Brain pericyte (primary cell): ENCODE data around the gene GLRX3.

Experiments used
- DNase-seq: peaks from one replicate; pipeline ENCODE4 v3.0.0-alpha.2; 2012; ENCODE audit warnings: low read depth, low spot score

Gene GLRX3

DNA sequence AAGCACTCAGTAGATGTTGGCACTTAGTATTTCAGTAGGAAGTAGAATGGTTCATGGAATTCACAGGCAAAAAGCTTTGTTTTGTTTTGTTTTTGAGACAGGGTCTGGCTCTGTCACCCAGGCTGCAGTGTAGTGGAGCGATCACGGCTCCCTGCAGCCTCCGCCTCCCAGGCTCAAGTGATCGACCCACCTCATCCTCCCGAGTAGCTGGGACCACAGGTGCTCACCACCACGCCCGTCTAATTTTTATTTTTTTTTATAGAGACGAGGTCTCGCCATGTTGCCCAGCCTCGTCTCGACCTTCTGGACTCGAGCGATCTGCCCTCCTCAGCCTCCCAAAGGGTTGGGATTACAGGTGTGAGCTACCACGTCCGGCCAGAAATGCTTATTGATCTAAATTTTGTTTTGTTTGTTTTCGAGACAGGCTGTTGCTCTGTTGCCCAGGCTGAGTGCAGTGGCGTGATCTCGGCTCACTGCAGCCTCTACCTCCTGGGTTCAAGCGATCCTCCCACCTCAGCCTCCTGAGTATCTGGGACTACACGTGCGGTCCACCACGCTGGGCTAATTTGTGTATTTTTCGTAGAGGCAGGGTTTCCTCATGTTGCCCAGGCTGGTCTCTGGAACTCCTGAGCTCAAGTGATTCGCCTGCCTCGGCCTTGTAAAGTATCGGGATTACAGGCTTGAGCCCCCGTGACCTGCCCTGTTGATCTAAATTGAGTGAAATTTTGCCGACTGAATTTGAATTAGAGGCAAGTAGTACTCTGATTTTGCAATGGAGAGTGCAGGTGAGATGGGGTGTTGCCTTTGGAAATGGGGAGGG, 1.7 kb downstream of the GLRX3 start:
- no peak for DNase-seq

DNA sequence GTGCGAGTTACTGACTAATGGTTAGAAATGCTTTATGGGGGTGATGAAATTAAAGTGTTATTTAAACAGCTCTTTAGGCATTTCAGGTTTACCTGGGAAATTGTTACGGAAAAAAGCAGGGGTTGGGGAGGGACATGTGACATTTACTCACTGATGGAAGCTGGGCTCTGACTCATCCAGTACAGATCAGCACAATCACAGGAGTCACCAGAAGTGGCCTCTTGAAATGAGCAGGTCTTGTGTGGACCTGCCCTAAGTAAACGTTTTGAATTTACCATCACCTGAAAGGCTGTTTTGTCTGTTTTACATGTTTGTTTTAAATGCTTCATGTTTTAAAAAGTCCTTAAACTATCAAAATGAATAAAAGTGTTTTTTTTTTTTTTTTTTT, 2.3 kb downstream of the GLRX3 start:
- no peak for DNase-seq

DNA sequence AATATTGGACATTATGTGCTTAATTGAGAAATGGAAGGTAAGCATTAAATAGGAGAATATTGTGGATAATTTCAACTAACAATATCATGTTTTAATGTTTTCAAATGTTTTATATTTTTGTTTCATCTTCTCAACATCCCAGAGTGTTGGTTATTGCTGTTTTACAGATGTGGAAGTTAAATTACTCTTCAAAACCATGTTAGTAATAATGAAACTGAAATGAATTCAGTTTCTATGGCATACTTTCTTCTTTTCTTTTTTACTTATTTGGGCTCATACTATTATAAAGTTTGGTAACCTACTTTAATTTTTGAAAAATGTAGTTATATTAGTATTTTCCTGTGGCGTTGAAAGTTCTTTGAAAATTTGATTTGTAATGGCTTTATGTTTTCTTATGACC, 4.2 kb downstream of the GLRX3 start:
- no peak for DNase-seq

DNA sequence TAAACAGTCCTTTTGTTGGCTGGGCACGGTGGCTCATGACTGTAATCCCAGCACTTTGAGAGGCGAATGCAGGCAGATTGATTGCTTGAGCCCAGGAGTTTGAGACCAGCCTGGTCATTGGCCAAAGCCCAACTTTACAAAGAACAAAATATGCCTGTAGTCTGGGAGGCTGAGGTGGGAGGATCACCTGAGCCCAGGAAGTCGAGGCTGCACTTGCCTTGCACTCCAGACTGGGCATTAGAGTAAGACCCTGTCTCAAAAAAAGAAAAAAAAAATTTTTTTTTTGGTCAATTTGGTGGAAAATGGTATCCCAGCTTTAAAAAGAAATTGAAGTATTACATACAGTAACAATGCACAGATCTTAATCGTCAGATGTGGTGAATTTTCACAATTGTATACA, 4.8 kb downstream of the GLRX3 start:
- DNase-seq, result no peak

DNA sequence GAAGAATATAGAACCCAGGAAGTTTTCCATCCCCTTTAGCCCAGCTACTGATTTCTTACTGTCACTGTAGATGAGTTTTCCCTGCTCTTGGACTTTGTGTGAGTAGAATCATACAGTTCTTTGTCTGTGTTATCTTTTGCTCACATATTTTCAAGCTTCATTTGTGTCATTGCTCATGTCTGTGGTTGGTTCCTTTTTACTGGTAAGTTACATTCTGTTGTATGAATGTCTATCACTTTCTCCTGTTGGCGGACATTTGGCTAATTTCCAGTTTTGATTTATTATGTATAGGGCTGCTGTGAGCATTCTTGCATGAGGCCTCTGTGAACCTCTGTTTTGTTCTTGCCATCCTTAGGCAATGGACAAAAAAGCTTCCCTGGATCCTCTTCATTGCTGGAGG, 5.3 kb downstream of the GLRX3 start:
- DNase-seq, result no peak

DNA sequence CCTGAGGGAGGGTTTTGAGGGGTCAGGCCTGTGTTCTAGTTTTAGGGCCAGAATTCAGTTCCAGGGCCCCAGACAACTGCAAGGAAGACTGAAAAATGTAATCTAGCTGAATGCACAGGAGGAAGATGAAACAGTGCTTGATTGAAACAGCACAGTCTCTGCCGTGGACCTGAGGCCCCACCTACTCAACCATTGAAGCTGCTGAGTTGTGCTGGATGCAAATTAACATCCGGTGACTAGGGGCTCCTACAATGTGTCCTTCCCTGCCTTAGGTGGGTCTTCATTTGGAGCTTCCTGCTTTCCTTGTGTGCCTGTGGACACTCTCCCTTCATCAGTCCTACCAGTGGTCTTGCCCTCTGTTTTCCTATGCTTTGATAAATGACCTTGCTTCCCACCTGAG, 5.7 kb downstream of the GLRX3 start:
- no peak for DNase-seq

DNA sequence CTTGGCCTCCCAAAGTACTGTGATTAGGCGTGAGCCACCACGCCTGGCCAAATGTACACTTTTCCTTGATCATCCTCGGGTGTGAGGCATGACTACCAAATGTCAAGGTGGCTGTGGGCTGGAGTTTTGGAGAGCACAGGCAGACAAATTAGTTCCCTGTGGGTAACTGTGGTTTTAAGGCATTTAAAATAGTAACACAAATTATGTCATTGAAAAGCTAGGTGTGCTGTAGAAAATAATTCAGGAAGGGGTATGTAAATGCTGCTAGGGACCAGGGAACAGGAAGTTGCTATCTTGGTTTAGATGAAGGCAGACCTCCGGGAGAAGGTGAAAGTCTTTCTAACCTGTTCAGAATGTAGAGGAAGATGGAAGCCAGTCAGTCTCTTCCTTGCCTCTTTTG, 9.9 kb downstream of the GLRX3 start:
- DNase-seq, result no peak

DNA sequence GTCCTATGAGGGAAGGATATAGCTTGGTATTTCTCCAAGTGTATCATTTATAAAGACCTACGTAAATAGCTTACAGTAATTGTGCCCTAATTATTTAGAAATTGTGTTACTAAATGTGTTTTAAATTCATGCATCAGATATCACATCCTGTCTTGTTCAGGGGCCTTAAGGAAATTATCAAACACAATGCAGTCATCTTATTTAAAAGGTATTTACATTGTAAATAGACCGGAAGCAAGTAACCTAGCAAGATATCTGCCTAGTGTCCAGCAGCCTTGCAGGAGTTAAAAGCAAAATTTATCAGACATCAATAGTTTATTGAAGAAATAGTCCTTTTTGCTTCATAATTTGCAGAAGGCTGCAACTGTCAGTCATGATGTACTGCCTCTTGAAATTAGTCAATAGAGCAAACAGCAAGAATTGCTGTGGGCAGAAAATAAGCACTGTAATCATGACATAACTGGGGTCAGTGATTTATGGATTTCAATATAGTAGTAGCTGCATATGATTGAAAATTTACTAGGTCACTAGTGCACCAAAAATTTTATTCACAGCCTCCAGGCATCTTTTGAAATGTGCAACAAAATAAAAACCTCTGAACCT, 23.1 kb downstream of the GLRX3 start:
- no peak for DNase-seq

DNA sequence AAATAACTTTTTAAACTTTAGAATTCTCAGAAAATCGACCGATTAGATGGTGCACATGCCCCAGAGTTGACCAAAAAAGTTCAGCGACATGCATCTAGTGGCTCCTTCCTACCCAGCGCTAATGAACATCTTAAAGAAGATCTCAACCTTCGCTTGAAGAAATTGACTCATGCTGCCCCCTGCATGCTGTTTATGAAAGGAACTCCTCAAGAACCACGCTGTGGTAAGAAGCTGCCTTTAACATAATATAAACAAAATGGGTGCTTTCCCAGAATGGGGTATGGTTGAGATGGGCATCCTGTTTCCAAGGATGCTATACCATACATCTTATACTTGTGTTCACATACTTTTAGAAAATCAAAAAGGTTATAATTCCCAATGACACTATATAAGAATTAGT, 24.6 kb downstream of the GLRX3 start:
- no peak for DNase-seq

DNA sequence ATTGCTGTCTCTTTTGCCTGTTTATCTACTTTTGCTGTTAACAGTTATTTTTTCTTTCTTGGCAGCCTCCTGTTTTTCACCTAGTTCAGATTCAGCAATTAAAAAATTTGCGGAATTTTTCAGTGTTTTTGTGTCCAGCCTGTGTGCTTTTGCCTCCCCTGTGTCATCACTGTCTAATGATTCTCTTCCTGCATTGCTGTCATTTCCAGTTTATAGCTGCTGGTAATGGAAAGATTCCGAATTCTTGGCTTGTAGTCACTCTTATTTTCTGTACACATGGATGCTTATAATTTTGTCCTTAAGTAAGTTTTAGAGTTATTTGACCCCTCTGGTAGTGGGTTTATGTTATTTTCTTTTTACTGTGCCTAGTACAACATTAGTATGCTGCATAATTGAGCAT, 25.1 kb downstream of the GLRX3 start:
- DNase-seq, result no peak

DNA sequence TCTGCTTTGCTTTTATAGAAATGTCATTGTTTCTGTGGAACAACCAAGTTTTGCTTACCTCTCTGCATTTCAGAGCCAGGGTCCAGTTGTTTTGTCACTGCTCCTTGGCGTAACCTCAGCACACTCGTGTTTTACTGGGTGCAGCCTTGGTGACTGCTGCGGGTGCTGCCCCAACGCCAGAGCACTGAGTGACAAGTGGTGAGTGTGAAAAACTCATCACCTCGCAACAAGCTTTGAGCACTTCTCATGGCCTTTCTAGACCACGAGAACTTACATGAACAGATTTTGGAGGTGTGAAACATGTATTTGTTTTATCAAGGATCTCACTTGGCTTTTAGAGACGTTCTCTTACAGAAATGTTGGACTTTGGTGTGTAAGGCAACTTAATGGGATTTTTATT, 31.0 kb downstream of the GLRX3 start:
- no peak for DNase-seq

DNA sequence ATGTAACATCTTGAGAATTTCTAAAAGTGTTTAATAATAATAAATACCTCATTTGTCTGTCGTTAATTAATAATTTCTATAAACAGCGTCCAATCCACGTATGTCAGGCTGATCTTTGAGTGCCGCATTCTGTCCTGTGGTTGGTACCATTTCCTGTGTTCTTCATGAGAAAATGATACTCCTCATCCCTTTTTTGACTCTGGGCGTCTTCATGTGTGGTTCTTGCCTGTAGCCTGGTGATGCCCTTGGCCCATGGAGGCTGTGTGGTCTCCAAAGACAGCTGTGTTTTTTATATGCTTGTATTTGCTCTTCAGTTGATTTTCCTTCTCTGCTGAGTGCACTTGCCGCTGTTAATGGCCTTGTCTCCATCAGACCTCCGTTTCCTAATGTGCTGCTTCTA, 31.5 kb downstream of the GLRX3 start:
- DNase-seq, result no peak

DNA sequence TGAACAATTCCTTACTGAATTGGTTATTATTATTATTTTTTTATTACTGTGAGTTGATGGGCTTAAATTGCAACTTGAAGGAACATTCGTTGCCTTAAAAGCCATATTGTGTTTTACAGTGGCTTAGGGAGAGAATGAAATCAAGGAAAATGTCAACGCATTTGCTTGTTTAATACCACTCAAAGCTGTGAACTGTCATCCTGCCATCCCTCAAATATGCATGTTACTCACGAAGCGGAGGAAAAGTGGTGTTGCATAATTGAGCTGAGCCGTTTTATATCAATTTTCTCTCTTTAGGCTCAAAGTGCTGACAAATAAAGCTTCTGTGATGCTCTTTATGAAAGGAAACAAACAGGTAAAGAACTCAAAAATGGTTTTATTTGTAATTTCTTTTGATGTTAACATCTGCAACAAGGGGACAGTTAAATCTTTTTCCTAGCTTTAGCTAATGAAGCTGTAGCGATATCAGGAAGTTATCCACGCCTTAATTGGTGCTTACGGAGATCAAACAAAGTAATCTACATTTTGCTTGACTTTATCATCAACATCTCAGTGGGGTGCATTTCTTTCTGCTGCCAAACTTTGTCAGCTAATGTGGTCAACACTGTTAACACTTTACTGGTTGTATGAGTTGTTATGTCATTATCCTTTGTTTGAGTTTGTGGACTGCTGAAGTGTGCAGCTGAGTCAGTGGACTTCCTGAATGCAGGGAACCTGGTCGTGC, 33.1 kb downstream of the GLRX3 start:
- no peak for DNase-seq

DNA sequence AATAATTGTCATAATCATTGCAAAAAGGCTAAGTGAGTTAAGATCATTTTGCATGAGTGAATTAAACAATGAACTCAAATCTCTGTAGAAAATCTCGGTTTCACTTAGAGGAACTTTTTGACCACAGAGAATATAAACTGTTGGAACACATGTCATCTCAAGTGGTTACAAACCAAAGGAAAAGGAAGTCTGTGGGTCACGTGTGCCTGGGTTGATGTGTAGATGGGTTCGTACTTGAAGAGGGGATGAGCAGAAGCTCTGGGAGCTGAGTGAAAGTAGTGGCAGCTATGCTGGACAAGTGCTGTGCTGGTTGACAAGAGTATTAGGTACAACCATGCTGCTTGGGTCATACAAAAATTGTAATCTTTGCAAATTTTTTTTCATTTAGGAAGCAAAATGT, 35.0 kb downstream of the GLRX3 start:
- DNase-seq, result no peak

DNA sequence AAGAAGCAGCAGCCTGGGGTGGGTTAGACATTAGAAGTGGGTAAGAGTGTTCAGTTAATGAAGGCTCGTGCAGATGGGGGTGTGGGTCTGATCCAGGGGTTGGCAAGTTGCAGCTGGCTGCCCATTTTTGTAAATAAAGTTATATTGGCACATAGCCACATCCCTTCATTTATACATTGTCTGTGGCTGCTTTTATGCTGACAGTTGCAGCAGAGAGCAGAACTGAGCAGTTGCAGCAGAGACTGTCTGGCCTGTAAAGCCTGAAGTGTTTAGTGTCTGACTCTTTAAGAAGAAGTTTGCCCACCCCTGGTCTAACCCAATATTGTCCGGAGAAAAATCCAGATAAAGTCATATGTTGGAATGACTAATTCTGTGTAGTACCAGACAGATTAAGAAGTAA, 38.1 kb downstream of the GLRX3 start:
- no peak for DNase-seq

DNA sequence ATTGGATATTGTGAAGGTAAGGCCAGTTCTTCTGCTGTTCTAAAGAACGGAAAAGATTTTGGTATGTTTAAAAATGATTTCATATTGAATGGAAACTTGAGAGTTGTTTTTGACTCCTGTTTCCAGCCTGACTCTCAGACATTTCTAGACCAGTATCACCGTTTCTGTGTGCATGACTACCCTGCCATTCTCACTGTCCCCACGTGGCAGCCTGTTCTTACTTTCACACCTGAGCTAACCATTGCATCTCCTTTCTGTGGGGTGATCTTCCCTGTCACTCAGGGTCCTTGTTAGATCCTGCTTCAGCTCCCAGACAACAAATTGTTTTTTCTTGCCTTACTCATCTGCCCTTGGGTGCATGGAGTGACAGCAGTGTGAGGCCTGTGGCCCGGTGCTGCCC, 38.9 kb downstream of the GLRX3 start:
- DNase-seq, result no peak

DNA sequence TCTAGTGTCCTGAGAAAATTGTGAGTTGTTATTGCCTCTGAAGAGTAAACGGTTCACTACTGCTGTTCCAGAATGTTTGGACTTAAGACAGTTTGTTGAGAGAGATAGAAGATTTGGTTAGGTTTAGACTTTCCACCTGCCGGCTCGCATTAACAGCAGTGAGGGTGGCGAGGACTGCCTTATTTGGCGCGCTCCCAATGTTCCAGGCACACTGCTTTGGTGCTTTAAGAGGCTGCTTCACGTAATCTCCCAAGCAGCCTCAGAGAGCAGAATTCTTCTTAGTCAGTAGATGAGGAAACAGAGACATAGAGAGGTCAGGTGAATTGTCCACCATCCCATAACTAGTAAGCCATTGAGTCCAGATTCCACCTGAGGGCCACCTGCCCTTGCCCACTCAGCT, 41.1 kb downstream of the GLRX3 start:
- DNase-seq, result no peak

DNA sequence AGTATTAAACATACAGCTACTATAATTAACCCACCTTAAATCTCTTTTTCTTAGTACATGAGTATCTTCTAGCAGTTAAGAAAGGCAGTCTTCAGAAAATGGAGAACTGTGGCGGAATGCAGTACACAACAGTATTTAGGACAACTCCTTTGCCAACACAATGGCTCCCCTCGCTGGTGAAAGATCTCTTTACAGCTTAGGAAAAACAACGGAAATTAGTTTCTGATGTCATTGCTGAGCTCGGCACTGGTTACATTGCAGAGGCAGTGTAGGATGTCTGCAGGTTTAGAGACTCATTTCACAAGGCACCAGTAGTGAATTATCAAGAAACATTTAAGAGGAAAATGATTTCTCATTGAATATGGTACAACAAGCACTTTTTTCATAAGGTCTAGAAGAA, 43.4 kb downstream of the GLRX3 start:
- peak; percentile 32 for DNase-seq

DNA sequence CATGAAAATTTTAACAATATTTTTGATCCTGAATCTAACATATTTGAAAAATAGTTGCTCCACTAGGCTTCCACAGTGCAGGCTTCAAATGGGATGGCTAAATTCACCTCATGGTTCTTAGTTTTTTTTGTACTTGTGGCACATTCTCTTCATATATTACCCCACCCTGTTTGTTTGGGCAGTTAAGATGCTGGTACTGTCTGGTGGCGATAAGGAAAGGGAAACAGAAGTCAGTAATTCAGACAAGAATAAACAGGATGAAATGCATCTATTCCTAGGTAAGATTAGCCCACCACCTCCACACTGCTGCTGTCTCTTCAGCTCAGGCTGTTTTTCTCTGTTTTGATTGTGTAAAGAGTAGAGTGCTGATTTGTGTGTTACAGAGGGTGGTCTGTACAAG, 44.2 kb downstream of the GLRX3 start:
- no peak for DNase-seq

DNA sequence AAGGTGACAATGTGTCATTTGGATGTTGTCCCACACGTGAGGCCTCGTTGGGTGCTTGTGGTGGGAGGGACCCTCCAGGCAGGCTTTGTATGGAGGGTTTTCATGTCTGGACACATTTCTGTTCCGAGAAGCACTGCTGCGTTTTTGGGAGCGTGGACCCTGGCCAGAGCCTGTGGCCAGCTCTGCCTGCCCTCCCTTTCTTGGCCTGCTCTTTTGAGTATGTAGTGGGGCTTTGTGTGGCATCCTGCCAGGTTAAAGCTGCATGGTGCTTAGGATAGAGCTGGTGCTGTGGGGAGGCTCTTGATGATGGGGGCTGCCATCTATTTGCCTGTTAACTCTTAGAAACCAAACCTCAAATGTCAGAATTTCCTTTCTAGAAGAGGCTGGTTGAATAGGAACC, 45.7 kb downstream of the GLRX3 start:
- no peak for DNase-seq

DNA sequence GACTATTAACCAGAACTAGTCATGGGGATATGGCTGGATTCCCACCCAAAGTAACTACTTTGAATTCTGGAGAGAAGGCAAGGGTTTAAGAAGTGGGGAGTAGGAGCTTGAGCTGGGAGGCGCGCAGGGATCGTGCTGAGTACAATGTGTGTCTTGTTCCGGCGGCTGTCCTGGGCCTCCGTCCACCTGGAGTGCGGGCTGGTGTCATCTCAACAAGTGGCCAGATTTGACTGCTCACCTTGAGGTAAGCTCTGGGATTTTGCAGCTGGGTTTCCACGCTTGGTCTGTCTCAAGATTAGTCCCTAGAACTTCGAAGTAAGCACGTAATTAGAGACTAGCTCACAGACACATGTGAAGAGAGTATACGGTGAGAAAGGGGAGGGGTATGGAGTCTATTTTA, 49.4 kb downstream of the GLRX3 start:
- no peak for DNase-seq

DNA sequence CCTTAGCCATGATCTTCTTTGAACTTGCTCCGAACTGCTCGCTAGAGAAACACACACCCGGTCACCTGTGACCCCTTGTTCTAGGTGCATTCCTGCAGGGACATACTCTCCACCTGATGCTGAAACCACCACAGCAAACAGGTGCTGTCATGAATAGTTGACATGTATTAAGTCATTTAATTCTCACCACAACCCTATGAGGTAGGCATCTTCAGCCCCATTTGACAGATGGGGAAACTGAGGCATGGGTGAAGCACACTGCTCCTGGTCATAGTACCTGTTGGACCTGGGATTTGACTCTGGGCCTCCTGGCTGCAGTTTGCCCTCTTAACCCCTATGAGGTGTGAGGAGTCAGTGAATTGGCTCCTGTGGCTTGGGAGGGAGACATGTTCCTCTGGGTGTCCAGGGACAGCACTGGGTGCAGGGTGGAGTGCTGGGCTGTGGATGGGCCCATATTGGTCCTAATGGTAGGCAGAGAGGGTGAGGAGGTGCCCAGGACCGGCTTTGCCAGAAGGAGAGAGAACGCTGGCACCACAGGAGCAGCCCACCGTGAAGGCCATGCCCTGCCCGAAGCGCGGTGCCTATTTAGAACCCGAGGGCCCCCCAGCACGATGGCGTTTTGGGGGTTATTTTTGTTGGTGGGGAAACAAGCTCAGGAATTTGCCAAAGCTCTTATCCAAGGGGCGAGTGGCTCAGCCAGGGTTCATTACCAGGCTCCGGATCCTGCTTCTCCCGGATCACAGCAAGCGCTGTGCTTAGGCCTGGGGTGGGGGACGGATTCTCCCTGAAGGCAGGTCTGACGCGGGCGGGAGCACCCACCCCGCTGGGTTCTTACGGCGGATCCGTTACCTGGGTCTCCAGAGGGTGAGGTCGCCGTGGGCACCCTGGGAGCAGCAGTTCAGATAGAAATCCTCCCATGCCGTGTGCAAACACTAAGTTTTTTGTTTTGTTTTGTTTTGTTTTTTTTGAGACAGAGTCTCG, 52.3 kb downstream of the GLRX3 start:
- DNase-seq, result no peak
